Skeletal muscle satellite cell (primary cell): Measurements from ENCODE around the gene HSPA12B.

Experiments
- H3K27me3 ChIP-seq: 2 replicates; pipeline ENCODE4 v1.7.0; 2013; ENCODE audit warnings: low read length; ENCODE audit not compliant: control insufficient read depth, insufficient read depth
- H3K36me3 ChIP-seq: 2 replicates; pipeline ENCODE4 v1.7.0; 2013; ENCODE audit warnings: mild to moderate bottlenecking, control low read depth, low read length; ENCODE audit not compliant: insufficient read depth
- H3K4me1 ChIP-seq: 2 replicates; pipeline ENCODE4 v1.7.0; 2013; ENCODE audit warnings: low read length; ENCODE audit not compliant: control insufficient read depth, insufficient read depth
- H3K4me2 ChIP-seq: 2 replicates; pipeline ENCODE4 v1.7.0; 2013; ENCODE audit warnings: mild to moderate bottlenecking, low read length
- H3K4me3 ChIP-seq: 2 replicates; pipeline ENCODE4 v1.7.0; 2013; ENCODE audit warnings: low read length
- H3K9ac ChIP-seq: 2 replicates; pipeline ENCODE4 v1.7.0; 2013; ENCODE audit warnings: mild to moderate bottlenecking, low read depth, low read length, moderate library complexity
- H3K9me3 ChIP-seq: replicated peaks from 2 replicates; pipeline ENCODE4 v1.7.0; 2013; ENCODE audit warnings: mild to moderate bottlenecking, control low read depth, low read length

Gene HSPA12B

GRCh38 chr20:3705970-3706739, 26.3 kb upstream of the HSPA12B start:
- Histone ChIP-seq H3K9ac (no peak overlapping the region), H3K4me3 (no peak overlapping the region), H3K9me3 (no peaks in the 10 kb centered on the region)

GRCh38 chr20:3706774-3707507, 25.5 kb upstream of the HSPA12B start:
- Histone ChIP-seq H3K9me3 (no peaks in the 10 kb centered on the region), H3K4me3 (no peak overlapping the region), H3K4me2 (no peak overlapping the region), H3K36me3 (no peaks in the 10 kb centered on the region), H3K9ac (no peak overlapping the region), H3K27me3 (peaks cover 39% of the 10 kb centered on the region), H3K4me1 (peaks cover 3% of the 10 kb centered on the region)

More at GRCh38 chr20:3705970-3706739, 26.3 kb upstream of the HSPA12B start:
- no peak overlapping the region for H3K4me2 ChIP-seq
- peaks cover 47% of the 10 kb centered on the region for H3K27me3 ChIP-seq
- no peaks in the 10 kb centered on the region for H3K36me3 ChIP-seq
- H3K4me1 ChIP-seq: peaks cover 3% of the 10 kb centered on the region

GRCh38 chr20:3707508-3707899, 25.0 kb upstream of the HSPA12B start:
- Histone ChIP-seq H3K4me2 (no peak overlapping the region), H3K4me3 (no peak overlapping the region), H3K36me3 (no peaks in the 10 kb centered on the region), H3K9ac (no peak overlapping the region), H3K4me1 (peaks cover 3% of the 10 kb centered on the region), H3K27me3 (peaks cover 38% of the 10 kb centered on the region), H3K9me3 (no peaks in the 10 kb centered on the region)

GRCh38 chr20:3710011-3710466, 22.4 kb upstream of the HSPA12B start:
- Histone ChIP-seq H3K9ac (no peak overlapping the region), H3K4me2 (no peak overlapping the region), H3K4me1 (peaks cover 3% of the 10 kb centered on the region)

GRCh38 chr20:3710703-3711483, 21.6 kb upstream of the HSPA12B start:
- Histone ChIP-seq H3K27me3 (peaks cover 25% of the 10 kb centered on the region), H3K9ac (no peak overlapping the region), H3K36me3 (no peaks in the 10 kb centered on the region), H3K4me2 (no peak overlapping the region), H3K4me3 (no peak overlapping the region), H3K9me3 (no peaks in the 10 kb centered on the region), H3K4me1 (peaks cover 3% of the 10 kb centered on the region)

More at GRCh38 chr20:3710011-3710466, 22.4 kb upstream of the HSPA12B start:
- H3K36me3 ChIP-seq: no peaks in the 10 kb centered on the region
- no peaks in the 10 kb centered on the region for H3K9me3 ChIP-seq
- no peak overlapping the region for H3K4me3 ChIP-seq
- H3K27me3 ChIP-seq: peaks cover 30% of the 10 kb centered on the region

GRCh38 chr20:3711484-3711941, 21.0 kb upstream of the HSPA12B start:
- H3K36me3 ChIP-seq: no peaks in the 10 kb centered on the region
- H3K9ac ChIP-seq: no peak overlapping the region
- no peaks in the 10 kb centered on the region for H3K9me3 ChIP-seq
- no peak overlapping the region for H3K4me2 ChIP-seq
- H3K4me1 ChIP-seq: peaks cover 3% of the 10 kb centered on the region
- no peak overlapping the region for H3K4me3 ChIP-seq
- H3K27me3 ChIP-seq: peaks cover 22% of the 10 kb centered on the region

GRCh38 chr20:3712279-3712873, 20.1 kb upstream of the HSPA12B start, which contains the start of gene SIGLEC1:
Gene SIGLEC1, minus strand, starts transcription at chr20:3712600. Its CDS starts 5,472 bp downstream, at chr20:3707128.
- Histone ChIP-seq H3K4me2 (no peak within 1 kb of the TSS), H3K4me1 (peaks cover under 1% of the 10 kb centered on the region), H3K9ac (no peak within 1 kb of the TSS), H3K36me3 (no peaks in the 10 kb centered on the region), H3K9me3 (no peaks in the 10 kb centered on the region), H3K4me3 (no peak within 1 kb of the TSS), H3K27me3 (peaks cover 13% of the 10 kb centered on the region)

- H3K9ac ChIP-seq: no peak overlapping the region
- H3K27me3 ChIP-seq: peaks cover 7% of the 10 kb centered on the region
- H3K4me1 ChIP-seq: no peaks in the 10 kb centered on the region
- H3K36me3 ChIP-seq: no peaks in the 10 kb centered on the region
- no peak overlapping the region for H3K4me2 ChIP-seq
- H3K9me3 ChIP-seq: no peaks in the 10 kb centered on the region
- no peak overlapping the region for H3K4me3 ChIP-seq
Observed at GRCh38 chr20:3714092-3714491, 18.4 kb upstream of the HSPA12B start.

GRCh38 chr20:3716195-3716834, 16.2 kb upstream of the HSPA12B start:
- no peak overlapping the region for H3K4me2 ChIP-seq
- H3K9me3 ChIP-seq: no peaks in the 10 kb centered on the region
- no peaks in the 10 kb centered on the region for H3K36me3 ChIP-seq
- peaks cover 12% of the 10 kb centered on the region for H3K27me3 ChIP-seq
- H3K4me1 ChIP-seq: no peaks in the 10 kb centered on the region
- no peak overlapping the region for H3K9ac ChIP-seq
- H3K4me3 ChIP-seq: no peak overlapping the region

GRCh38 chr20:3719046-3719445, 13.4 kb upstream of the HSPA12B start:
- peaks cover 22% of the 10 kb centered on the region for H3K27me3 ChIP-seq
- no peak overlapping the region for H3K9ac ChIP-seq
- no peaks in the 10 kb centered on the region for H3K36me3 ChIP-seq
- no peaks in the 10 kb centered on the region for H3K4me1 ChIP-seq
- no peak overlapping the region for H3K4me3 ChIP-seq
- H3K4me2 ChIP-seq: no peak overlapping the region
- no peaks in the 10 kb centered on the region for H3K9me3 ChIP-seq
